ENCODE results near the gene SMIM32.

SMIM32 gene

DNA sequence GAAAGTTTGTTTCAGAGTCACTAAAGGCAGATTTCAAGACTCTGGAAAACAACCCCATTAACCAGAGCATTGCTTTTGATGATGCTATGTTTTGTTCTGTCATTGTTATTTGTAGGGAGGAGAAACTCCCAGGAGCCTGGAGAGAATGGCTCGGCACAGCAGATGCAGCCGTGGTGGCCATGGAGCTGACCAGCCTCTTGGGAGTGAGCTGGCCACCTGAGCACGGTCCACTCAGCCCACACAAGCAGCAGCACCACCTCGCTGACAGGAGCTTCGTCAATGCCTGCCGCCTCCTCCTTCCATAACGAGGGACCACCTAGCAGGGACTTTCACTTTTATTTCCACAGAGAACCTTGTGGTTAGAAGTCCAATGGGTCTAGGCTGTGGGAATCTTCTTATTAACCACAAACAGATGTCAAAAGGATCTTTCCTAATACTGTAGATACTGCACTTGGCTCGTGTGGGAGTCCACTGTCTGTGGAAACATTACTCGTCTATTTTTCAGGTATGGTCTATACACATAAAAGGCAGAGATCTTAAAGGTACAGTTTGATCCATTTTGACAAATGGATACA, 21.0 kb upstream of the SMIM32 start:
- no peaks in the 10 kb centered on the region for H3K9me2 ChIP-seq (replicated peaks; ENCODE audit: low read depth, low read length)
- H3K36me3 ChIP-seq (ENCODE audit: insufficient read depth, low read length) = no peaks in the 10 kb centered on the region
- H3F3A ChIP-seq (ENCODE audit: low read depth) = no peaks in the 10 kb centered on the region
- no peaks in the 10 kb centered on the region for H3K9me3 ChIP-seq (ENCODE audit: insufficient read depth, low read depth, low read length)
- no peak overlapping the region for H3K4me2 ChIP-seq (ENCODE audit: low read depth, low read length, poor library complexity, severe bottlenecking)
- no peaks in the 10 kb centered on the region for H3K4me1 ChIP-seq (ENCODE audit: insufficient read depth, low read length, poor library complexity, severe bottlenecking)
- H3K4me3 ChIP-seq (ENCODE audit: low read length, poor library complexity, severe bottlenecking) = no peak overlapping the region
- H2AFZ ChIP-seq (ENCODE audit: low read length) = no peak overlapping the region
- no peak overlapping the region for H3K9ac ChIP-seq (ENCODE audit: low read depth, low read length, poor library complexity, severe bottlenecking)
- H3K79me2 ChIP-seq (ENCODE audit: insufficient read depth, low read length) = no peaks in the 10 kb centered on the region
- H4K20me1 ChIP-seq (ENCODE audit: insufficient read depth, low read length, poor library complexity, severe bottlenecking) = no peaks in the 10 kb centered on the region
- no peak for TF ChIP-seq EZH2phosphoT487 (IDR thresholded peaks at IDR 0.05; ENCODE audit: borderline replicate concordance)
- TF ChIP-seq, protein P1, sequence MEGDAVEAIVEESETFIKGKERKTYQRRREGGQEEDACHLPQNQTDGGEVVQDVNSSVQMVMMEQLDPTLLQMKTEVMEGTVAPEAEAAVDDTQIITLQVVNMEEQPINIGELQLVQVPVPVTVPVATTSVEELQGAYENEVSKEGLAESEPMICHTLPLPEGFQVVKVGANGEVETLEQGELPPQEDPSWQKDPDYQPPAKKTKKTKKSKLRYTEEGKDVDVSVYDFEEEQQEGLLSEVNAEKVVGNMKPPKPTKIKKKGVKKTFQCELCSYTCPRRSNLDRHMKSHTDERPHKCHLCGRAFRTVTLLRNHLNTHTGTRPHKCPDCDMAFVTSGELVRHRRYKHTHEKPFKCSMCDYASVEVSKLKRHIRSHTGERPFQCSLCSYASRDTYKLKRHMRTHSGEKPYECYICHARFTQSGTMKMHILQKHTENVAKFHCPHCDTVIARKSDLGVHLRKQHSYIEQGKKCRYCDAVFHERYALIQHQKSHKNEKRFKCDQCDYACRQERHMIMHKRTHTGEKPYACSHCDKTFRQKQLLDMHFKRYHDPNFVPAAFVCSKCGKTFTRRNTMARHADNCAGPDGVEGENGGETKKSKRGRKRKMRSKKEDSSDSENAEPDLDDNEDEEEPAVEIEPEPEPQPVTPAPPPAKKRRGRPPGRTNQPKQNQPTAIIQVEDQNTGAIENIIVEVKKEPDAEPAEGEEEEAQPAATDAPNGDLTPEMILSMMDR (conservative IDR thresholded peaks at IDR 0.05; ENCODE audit: low read length) = no peak
- no peaks in the 10 kb centered on the region for H3K27me3 ChIP-seq (ENCODE audit: insufficient read depth, low read length, poor library complexity, severe bottlenecking)

DNA sequence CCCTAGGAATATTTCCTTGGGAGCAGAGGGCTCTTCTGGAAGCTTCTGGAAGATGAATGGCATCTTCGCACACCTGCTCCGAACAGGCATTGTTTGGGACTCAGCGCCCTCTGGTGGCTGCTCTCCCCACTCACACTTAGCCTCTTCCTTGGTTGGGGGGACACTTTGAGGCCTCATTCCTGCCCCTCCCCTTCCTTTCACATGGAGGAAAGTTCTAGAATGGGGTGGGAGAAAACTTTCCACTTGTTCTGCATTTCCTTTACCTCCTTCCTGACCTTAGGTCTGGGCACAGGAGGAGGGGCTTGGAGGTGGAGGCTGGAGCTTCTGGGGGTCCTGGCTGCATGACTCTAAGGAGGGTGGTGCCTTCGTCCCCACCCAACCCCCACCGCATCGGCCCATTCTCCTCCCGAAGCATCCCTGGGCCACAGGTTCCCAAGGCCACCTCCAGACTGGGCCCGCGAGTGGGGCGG, 19.3 kb upstream of the SMIM32 start:
- H3K4me2 ChIP-seq (ENCODE audit: low read depth, low read length, poor library complexity, severe bottlenecking) = no peak overlapping the region
- H3F3A ChIP-seq (ENCODE audit: low read depth) = no peaks in the 10 kb centered on the region
- no peaks in the 10 kb centered on the region for H3K79me2 ChIP-seq (ENCODE audit: insufficient read depth, low read length)
- no peak overlapping the region for H2AFZ ChIP-seq (ENCODE audit: low read length)
- H3K4me3 ChIP-seq (ENCODE audit: low read length, poor library complexity, severe bottlenecking) = no peak overlapping the region
- no peaks in the 10 kb centered on the region for H3K9me2 ChIP-seq (replicated peaks; ENCODE audit: low read depth, low read length)
- H4K20me1 ChIP-seq (ENCODE audit: insufficient read depth, low read length, poor library complexity, severe bottlenecking) = no peaks in the 10 kb centered on the region
- no peaks in the 10 kb centered on the region for H3K36me3 ChIP-seq (ENCODE audit: insufficient read depth, low read length)
- H3K4me1 ChIP-seq (ENCODE audit: insufficient read depth, low read length, poor library complexity, severe bottlenecking) = no peaks in the 10 kb centered on the region
- no peak overlapping the region for H3K9ac ChIP-seq (ENCODE audit: low read depth, low read length, poor library complexity, severe bottlenecking)
- no peaks in the 10 kb centered on the region for H3K27me3 ChIP-seq (ENCODE audit: insufficient read depth, low read length, poor library complexity, severe bottlenecking)
- TF ChIP-seq EZH2phosphoT487 (IDR thresholded peaks at IDR 0.05; ENCODE audit: borderline replicate concordance) = no peak
- TF ChIP-seq, protein P1 (conservative IDR thresholded peaks at IDR 0.05; ENCODE audit: low read length) = peak; percentile 97
- no peaks in the 10 kb centered on the region for H3K9me3 ChIP-seq (ENCODE audit: insufficient read depth, low read depth, low read length)

DNA sequence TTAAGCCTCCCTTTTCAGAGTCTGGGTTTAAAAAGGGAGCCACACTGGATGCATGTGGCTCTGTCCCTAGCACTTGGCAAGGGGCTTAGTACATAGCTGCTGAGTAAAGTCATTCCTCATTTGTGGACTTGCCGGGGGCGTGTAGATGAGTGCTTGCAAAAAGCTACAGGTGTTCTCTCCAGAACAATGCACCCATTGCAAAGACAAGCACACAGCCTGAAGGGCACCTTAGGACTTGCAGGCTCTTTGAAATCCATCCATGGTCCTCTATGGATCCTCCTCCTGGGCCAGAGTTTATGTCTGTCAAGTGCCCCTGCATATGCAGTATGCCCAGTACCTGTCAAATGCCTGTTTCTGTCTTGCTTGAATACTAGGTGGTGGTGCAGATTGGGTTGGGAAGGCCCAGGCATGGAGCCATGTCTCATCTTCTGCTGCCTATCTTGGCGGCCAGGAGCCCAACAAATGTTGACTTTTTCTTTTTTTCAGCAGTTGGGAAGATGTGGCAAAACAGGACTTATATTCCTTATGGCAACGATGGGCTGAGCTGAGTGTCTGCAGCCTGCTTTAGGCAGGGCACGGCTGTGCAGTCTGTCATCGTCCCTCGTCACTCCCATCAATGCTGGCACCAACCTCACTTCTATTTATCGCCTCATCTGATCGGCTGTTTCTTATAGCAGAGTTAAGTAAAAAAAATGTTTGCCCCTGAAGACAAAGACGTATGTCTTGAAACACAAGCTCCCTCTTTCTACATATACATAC, 18.5 kb upstream of the SMIM32 start:
- no peaks in the 10 kb centered on the region for H3F3A ChIP-seq (ENCODE audit: low read depth)

More for the DNA sequence above, 18.5 kb upstream of the SMIM32 start:
- H3K9me2 ChIP-seq (replicated peaks; ENCODE audit: low read depth, low read length) = no peaks in the 10 kb centered on the region
- no peak overlapping the region for H3K9ac ChIP-seq (ENCODE audit: low read depth, low read length, poor library complexity, severe bottlenecking)
- no peak overlapping the region for H2AFZ ChIP-seq (ENCODE audit: low read length)
- H4K20me1 ChIP-seq (ENCODE audit: insufficient read depth, low read length, poor library complexity, severe bottlenecking) = no peaks in the 10 kb centered on the region
- no peaks in the 10 kb centered on the region for H3K36me3 ChIP-seq (ENCODE audit: insufficient read depth, low read length)
- H3K4me2 ChIP-seq (ENCODE audit: low read depth, low read length, poor library complexity, severe bottlenecking) = no peak overlapping the region
- no peaks in the 10 kb centered on the region for H3K27me3 ChIP-seq (ENCODE audit: insufficient read depth, low read length, poor library complexity, severe bottlenecking)
- H3K79me2 ChIP-seq (ENCODE audit: insufficient read depth, low read length) = no peaks in the 10 kb centered on the region
- TF ChIP-seq EZH2phosphoT487 (IDR thresholded peaks at IDR 0.05; ENCODE audit: borderline replicate concordance) = no peak
- TF ChIP-seq, protein P1 (conservative IDR thresholded peaks at IDR 0.05; ENCODE audit: low read length) = no peak
- H3K9me3 ChIP-seq (ENCODE audit: insufficient read depth, low read depth, low read length) = no peaks in the 10 kb centered on the region
- no peaks in the 10 kb centered on the region for H3K4me1 ChIP-seq (ENCODE audit: insufficient read depth, low read length, poor library complexity, severe bottlenecking)
- H3K4me3 ChIP-seq (ENCODE audit: low read length, poor library complexity, severe bottlenecking) = no peak overlapping the region

Measured in Loucy (cell line).